ENCODE results near the gene BRF1.

Gene BRF1

GRCh38 chr14:105300542-105301102, at the start of gene BRF1:
Gene BRF1 (minus strand): TSS chr14:105301001. CDS start chr14:105300629, 372 bp downstream.
- peak within 1 kb of the TSS; percentile 46 for H3K9ac ChIP-seq (ENCODE audit: low read length)
- no peaks in the 10 kb centered on the region for H3K9me3 ChIP-seq (ENCODE audit: low read length)
- peak within 1 kb of the TSS; percentile 93 for H3K27ac ChIP-seq (ENCODE audit: low read depth, low read length)
- H3K4me1 ChIP-seq (ENCODE audit: insufficient read depth, low read length) = peaks cover 11% of the 10 kb centered on the region
- no peaks in the 10 kb centered on the region for H3K27me3 ChIP-seq (ENCODE audit: control insufficient read depth in 1 of 2, insufficient read depth in 2 of 2, low read length in 2 of 2)
- peak within 1 kb of the TSS; percentile 61 to 87 for H3K4me3 ChIP-seq (ENCODE audit: low read depth in 1 of 2, low read length in 2 of 2)
- no peaks in the 10 kb centered on the region for H3K36me3 ChIP-seq (ENCODE audit: insufficient read depth, low read length)

GRCh38 chr14:105349992-105350391, 49.2 kb upstream of the BRF1 start:
- peaks cover 4% of the 10 kb centered on the region for H3K4me1 ChIP-seq (ENCODE audit: insufficient read depth, low read length)
- H3K9me3 ChIP-seq (ENCODE audit: low read length) = no peaks in the 10 kb centered on the region
- H3K27ac ChIP-seq (ENCODE audit: low read depth, low read length) = no peak overlapping the region
- peaks cover 6% of the 10 kb centered on the region for H3K36me3 ChIP-seq (ENCODE audit: insufficient read depth, low read length)
- no peaks in the 10 kb centered on the region for H3K27me3 ChIP-seq (ENCODE audit: control insufficient read depth in 1 of 2, insufficient read depth in 2 of 2, low read length in 2 of 2)
- no peak overlapping the region for H3K9ac ChIP-seq (ENCODE audit: low read length)
- no peak overlapping the region for H3K4me3 ChIP-seq (ENCODE audit: low read depth in 1 of 2, low read length in 2 of 2)

- H3K27ac ChIP-seq (ENCODE audit: low read depth, low read length) = no peak overlapping the region
- H3K9ac ChIP-seq (ENCODE audit: low read length) = no peak overlapping the region
- no peaks in the 10 kb centered on the region for H3K27me3 ChIP-seq (ENCODE audit: control insufficient read depth in 1 of 2, insufficient read depth in 2 of 2, low read length in 2 of 2)
- H3K4me1 ChIP-seq (ENCODE audit: insufficient read depth, low read length) = peaks cover 4% of the 10 kb centered on the region
- H3K4me3 ChIP-seq (ENCODE audit: low read depth in 1 of 2, low read length in 2 of 2) = no peak overlapping the region
- no peaks in the 10 kb centered on the region for H3K9me3 ChIP-seq (ENCODE audit: low read length)
- peaks cover 6% of the 10 kb centered on the region for H3K36me3 ChIP-seq (ENCODE audit: insufficient read depth, low read length)
Measured at GRCh38 chr14:105348945-105349699, 48.3 kb upstream of the BRF1 start.

GRCh38 chr14:105348169-105348944, 47.6 kb upstream of the BRF1 start:
- no peaks in the 10 kb centered on the region for H3K27me3 ChIP-seq (ENCODE audit: control insufficient read depth in 1 of 2, insufficient read depth in 2 of 2, low read length in 2 of 2)
- H3K27ac ChIP-seq (ENCODE audit: low read depth, low read length) = no peak overlapping the region
- peaks cover 6% of the 10 kb centered on the region for H3K36me3 ChIP-seq (ENCODE audit: insufficient read depth, low read length)
- H3K4me3 ChIP-seq (ENCODE audit: low read depth in 1 of 2, low read length in 2 of 2) = no peak overlapping the region
- H3K9ac ChIP-seq (ENCODE audit: low read length) = no peak overlapping the region
- H3K9me3 ChIP-seq (ENCODE audit: low read length) = no peaks in the 10 kb centered on the region
- H3K4me1 ChIP-seq (ENCODE audit: insufficient read depth, low read length) = peaks cover 4% of the 10 kb centered on the region

GRCh38 chr14:105347587-105347968, 46.8 kb upstream of the BRF1 start:
- Histone ChIP-seq H3K9me3 (ENCODE audit: low read length) (no peaks in the 10 kb centered on the region), H3K4me1 (ENCODE audit: insufficient read depth, low read length) (peaks cover 4% of the 10 kb centered on the region), H3K36me3 (ENCODE audit: insufficient read depth, low read length) (peaks cover 6% of the 10 kb centered on the region), H3K27me3 (ENCODE audit: control insufficient read depth in 1 of 2, insufficient read depth in 2 of 2, low read length in 2 of 2) (no peaks in the 10 kb centered on the region), H3K4me3 (ENCODE audit: low read depth in 1 of 2, low read length in 2 of 2) (no peak overlapping the region), H3K27ac (ENCODE audit: low read depth, low read length) (no peak overlapping the region), H3K9ac (ENCODE audit: low read length) (no peak overlapping the region)

GRCh38 chr14:105346876-105347586, 46.2 kb upstream of the BRF1 start:
- H3K27me3 ChIP-seq (ENCODE audit: control insufficient read depth in 1 of 2, insufficient read depth in 2 of 2, low read length in 2 of 2) = no peaks in the 10 kb centered on the region
- no peak overlapping the region for H3K4me3 ChIP-seq (ENCODE audit: low read depth in 1 of 2, low read length in 2 of 2)
- no peak overlapping the region for H3K9ac ChIP-seq (ENCODE audit: low read length)
- H3K36me3 ChIP-seq (ENCODE audit: insufficient read depth, low read length) = peaks cover 6% of the 10 kb centered on the region
- H3K4me1 ChIP-seq (ENCODE audit: insufficient read depth, low read length) = peaks cover 3% of the 10 kb centered on the region
- no peak overlapping the region for H3K27ac ChIP-seq (ENCODE audit: low read depth, low read length)
- H3K9me3 ChIP-seq (ENCODE audit: low read length) = no peaks in the 10 kb centered on the region

GRCh38 chr14:105346200-105346533, 45.4 kb upstream of the BRF1 start:
- Histone ChIP-seq H3K9ac (ENCODE audit: low read length) (no peak overlapping the region), H3K36me3 (ENCODE audit: insufficient read depth, low read length) (peaks cover 6% of the 10 kb centered on the region), H3K27ac (ENCODE audit: low read depth, low read length) (no peak overlapping the region), H3K4me3 (ENCODE audit: low read depth in 1 of 2, low read length in 2 of 2) (no peak overlapping the region), H3K4me1 (ENCODE audit: insufficient read depth, low read length) (no peaks in the 10 kb centered on the region), H3K27me3 (ENCODE audit: control insufficient read depth in 1 of 2, insufficient read depth in 2 of 2, low read length in 2 of 2) (no peaks in the 10 kb centered on the region), H3K9me3 (ENCODE audit: low read length) (no peaks in the 10 kb centered on the region)

- Histone ChIP-seq H3K4me1 (ENCODE audit: insufficient read depth, low read length) (peaks cover 10% of the 10 kb centered on the region), H3K9ac (ENCODE audit: low read length) (no peak overlapping the region), H3K9me3 (ENCODE audit: low read length) (no peaks in the 10 kb centered on the region), H3K36me3 (ENCODE audit: insufficient read depth, low read length) (no peaks in the 10 kb centered on the region), H3K4me3 (ENCODE audit: low read depth in 1 of 2, low read length in 2 of 2) (no peak overlapping the region), H3K27ac (ENCODE audit: low read depth, low read length) (no peak overlapping the region), H3K27me3 (ENCODE audit: control insufficient read depth in 1 of 2, insufficient read depth in 2 of 2, low read length in 2 of 2) (no peaks in the 10 kb centered on the region)
Measured at GRCh38 chr14:105343194-105343593, 42.4 kb upstream of the BRF1 start.

GRCh38 chr14:105340821-105341733, 40.3 kb upstream of the BRF1 start:
- Histone ChIP-seq H3K4me3 (ENCODE audit: low read depth in 1 of 2, low read length in 2 of 2) (no peak overlapping the region), H3K4me1 (ENCODE audit: insufficient read depth, low read length) (peaks cover 20% of the 10 kb centered on the region), H3K27me3 (ENCODE audit: control insufficient read depth in 1 of 2, insufficient read depth in 2 of 2, low read length in 2 of 2) (no peaks in the 10 kb centered on the region), H3K9me3 (ENCODE audit: low read length) (no peaks in the 10 kb centered on the region), H3K27ac (ENCODE audit: low read depth, low read length) (no peak overlapping the region), H3K9ac (ENCODE audit: low read length) (no peak overlapping the region), H3K36me3 (ENCODE audit: insufficient read depth, low read length) (no peaks in the 10 kb centered on the region)

- Histone ChIP-seq H3K27ac (ENCODE audit: low read depth, low read length) (no peak overlapping the region), H3K27me3 (ENCODE audit: control insufficient read depth in 1 of 2, insufficient read depth in 2 of 2, low read length in 2 of 2) (no peaks in the 10 kb centered on the region), H3K4me1 (ENCODE audit: insufficient read depth, low read length) (peaks cover 23% of the 10 kb centered on the region), H3K9me3 (ENCODE audit: low read length) (no peaks in the 10 kb centered on the region), H3K9ac (ENCODE audit: low read length) (no peak overlapping the region), H3K36me3 (ENCODE audit: insufficient read depth, low read length) (no peaks in the 10 kb centered on the region), H3K4me3 (ENCODE audit: low read depth in 1 of 2, low read length in 2 of 2) (no peak overlapping the region)
Measured at GRCh38 chr14:105337966-105338741, 37.4 kb upstream of the BRF1 start.

Measured in muscle layer of colon (tissue), 2 donors.